Left kidney (tissue), 2 donors: Measurements from ENCODE around the gene TK2. TPM values are rescaled to one million over a fixed set of nuclear protein-coding genes. Genes with fewer than 3 reads are reported as not detected.

Source experiments
- DNase-seq: peaks from one replicate; pipeline ENCODE4 v3.0.0-alpha.2; 2013
- polyA plus RNA-seq: library from polyadenylated mRNA; unstranded; fragments of 120-200 nt; gene quantifications from one replicate; pipeline ENCODE4 v1.2.1, GENCODE V29; 2013; ENCODE audit not compliant: insufficient read length

Gene TK2
- polyA plus RNA-seq, 1 donor = 41.8 TPM

DNA sequence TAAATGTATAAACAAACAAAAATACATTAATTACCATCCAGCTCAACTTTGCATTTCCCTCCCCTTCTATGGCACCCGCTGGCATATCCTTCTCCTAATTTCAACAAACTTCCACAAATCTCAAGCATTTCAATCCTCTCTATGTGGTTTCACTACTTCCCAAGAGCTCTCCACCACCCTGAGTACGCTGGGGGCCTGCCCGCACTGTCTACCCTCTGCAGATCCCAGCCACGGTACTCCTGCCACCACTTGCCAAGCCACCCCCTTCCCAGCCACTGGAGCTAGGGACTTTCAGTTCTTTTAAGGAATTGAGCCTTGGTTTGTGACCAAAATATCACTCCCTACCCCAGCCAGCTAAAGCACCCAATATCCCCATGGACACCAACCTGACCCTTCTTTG, 1.9 kb downstream of the TK2 start:
- no peak for DNase-seq

DNA sequence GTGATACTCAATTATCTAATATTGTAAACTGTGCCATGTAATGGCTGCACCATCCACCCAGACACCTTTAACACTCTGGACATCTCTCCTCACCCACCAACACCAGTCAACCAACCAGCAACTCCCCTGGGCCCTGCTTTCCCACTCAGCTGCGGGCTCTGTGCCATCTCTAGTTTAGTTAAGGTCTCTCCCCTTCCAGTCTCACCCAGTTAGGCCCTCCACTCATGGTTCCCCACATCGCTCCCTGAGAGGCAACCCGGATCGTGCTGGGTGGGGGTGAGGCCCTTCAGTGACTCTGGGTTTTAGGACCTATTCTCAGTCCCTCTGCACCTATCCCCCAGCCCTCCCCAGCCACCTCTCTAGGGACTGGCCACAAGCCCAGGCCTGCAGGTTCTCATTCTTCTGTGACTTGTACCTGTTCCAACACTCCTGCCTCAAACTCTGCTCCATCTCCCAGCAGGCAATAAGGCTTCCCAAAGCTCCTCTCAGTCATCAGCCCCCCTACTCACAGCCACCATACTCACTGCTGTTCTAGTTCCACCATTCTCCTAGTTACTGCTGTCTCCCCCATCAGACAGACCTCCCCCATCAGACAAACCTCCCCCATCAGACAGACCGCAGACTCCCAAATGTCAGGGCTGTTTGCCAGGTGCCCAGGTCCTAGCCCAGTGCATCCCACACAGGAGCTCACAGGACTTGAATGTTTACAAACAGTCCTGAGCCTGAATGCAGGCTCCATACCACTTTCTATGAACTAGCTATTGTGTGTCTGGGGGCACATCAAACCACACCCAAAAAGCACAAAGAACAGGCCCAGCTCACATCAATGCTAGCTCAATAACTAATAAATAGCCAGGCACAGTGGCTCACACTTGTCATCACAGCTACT, 2.6 kb downstream of the TK2 start:
- no peak for DNase-seq

DNA sequence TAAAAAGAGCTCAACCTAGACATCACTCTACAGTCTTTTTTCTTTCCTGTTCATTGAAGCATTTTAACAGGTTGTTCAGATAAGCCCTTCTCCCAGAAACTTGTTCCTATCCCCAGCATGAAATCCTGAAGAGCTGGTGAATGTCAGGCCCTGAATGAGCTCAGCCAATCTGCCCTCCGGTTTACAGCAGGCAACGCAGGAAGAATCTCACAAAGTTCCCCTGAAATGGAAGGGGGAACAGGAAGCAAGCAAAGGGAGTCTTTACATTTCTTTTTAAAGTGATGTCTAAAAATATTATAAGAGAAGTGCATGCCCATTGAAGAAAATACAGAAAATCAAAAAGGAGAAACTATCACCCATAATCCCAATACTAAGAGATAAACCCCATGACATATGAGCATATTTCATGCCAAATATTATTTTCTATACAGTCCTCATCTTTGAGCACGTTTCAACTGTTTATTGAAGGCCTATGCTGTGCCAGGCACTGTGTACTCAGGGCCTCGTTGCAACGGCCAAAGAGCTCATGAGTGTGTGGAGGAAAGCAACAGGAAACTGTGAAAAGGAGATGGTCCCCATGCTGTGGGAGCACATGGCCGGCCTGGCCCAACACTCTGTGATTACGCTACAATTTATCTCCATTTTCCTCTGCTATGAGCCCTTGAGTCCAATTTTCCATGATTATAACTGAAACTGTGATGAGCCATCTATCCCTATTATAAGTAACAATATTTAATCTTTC, 5.7 kb downstream of the TK2 start:
- no peak for DNase-seq

DNA sequence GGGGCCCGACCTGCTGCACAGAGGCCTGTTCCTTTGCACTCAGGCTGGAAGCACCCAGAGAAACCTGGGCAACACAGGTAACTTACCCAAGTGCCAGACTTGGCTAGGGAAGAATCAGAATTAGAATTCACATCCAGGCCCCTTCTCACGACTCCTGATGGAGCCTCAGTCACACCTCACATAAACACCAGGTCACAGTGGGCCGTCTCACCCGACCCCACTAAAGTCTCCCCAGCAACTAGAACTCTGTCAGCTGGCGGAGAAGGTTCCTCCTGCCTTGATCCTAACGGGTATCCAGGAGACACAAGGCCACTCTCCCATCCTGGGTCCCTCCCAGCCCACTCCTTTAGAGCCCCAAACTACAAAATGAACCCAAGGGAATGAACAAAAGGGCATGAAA, 6.4 kb downstream of the TK2 start:
- no peak for DNase-seq

DNA sequence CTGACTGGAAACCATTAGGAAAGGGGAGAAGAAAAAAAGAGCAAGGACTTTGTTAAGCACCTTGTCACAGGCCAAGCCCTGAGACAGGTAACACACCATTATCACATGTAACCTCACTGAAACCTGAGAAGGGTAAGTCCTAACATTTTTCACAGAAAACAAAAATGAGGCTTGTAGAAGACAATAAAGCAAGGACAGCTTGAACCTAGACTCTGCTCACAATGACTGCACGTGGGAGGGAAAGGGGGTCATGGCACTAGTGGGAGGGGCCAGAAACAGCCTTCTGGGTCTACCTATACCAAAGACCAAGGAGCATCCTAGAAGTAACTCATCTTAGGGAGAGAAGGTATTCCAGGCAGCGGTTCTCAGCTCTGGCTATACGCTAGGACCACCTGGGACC, 7.5 kb downstream of the TK2 start:
- no peak for DNase-seq

DNA sequence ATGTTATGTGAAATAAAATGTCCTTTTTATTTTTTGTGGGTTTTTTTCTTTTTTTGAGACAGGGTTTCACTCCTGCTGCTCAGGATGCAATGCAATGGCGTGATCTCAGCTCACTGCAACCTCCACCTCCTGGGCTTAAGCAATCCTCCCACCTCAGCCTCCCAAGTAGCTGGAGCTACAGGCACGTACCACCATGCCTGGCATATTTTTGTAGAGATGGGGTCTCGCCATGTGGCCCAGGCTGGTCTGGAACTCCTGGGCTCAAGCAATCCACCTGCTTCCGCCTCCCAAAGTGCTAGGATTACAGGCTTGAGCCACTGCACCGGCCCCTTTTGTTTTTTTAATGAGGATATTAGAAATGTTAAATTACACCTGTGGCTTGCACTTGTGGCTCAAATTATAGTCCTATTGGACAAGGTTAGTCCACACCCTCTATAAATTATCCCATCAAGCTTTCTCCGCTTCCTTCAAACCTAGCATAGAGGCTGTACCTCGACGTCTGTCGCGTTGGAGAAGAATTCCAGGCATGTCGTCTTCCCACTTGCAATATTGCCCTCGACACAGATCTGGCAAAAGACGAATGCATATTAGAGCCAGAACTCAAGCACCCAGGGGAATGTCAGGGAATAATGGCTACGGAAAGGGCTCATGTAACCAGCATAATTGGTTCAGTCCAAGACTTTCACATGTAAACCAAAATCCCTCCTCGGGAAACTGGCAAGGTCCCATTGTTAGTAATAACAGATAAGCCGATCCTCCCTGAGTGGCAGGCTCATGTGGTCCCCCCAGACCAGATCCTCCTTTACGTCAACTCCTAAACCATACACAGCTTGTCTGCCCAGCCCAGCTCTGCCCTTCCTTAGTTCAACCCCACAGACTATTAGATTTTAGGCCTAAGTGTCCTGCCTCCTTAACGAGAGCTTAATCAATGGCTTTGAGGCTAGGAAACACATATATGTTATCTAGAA, 8.2 kb downstream of the TK2 start:
- DNase-seq = no peak

DNA sequence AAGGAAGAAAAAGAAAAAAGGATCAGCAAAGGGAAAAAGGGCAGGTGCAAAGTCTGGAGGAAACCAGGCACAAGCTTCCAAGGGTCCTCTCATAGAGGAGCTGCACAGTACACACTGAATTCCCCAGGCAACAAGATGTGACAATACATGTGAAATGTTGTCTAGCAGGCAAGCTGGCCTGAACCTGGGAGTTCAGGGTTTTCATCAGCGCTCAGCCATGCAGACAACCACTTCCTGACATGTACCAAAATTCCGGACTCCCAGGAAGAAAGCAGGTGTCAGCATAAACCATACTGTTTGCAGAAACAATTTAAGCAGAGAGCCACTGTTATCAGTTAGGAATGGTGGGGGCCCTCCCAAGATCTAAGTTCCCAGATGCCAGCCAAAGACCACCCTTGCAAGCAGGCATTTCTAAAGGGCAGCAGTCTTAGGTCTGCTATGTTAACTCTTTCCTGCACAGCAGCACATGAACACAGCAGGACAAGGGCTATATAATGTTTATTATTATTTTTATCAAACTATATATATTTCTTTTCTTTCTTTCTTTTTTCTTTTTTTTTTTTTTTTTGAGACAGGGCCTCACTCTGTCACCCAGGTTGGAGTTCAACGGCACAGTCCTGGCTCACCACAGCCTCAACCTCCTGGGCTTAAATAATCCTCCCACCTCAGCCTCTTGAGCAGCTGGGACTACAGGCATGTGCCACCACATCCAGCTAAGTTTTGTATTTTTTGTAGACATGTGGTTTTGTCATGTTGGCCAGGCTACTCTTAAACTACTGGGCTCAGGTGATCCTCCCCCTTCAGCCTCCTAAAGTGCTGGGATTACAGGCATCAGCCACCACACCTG, 10.1 kb downstream of the TK2 start:
- no peak for DNase-seq

DNA sequence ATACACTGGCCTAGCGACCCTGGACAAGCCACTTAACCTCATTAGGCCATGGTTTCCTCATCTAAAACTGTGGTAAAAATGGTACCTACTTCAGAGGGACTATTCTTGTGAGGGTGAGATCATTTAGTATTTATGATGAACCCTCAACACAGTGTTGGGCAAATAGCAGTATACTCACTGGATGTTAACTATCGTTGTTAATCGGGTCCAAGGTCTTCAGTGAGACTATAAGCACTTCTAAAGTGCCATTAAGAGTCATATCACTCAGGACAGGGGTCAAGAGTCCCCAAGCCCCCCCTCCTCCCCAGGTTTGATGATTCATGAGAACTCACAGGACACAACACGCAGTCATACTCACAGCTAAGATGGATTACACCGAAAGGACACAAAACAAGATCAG, 11.0 kb downstream of the TK2 start:
- no peak for DNase-seq

DNA sequence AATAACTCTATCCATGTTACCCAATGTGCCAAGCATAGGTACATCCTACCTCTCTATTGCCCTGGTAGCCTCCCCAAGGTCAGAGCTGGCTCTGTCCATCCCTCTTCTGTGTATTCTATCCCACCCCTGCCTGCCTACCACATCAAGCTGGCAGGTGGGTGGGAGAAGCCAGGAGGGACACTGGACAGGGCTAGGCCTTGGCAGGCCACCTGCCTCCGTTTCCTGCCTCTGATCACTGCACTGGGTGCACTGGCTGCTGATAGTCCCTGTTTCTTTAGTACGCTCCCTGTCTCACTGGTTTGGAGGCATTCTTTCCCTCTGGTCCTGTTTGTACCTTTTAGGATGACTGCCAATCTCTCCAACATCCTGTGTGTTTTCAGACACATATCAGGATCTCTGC, 12.7 kb downstream of the TK2 start:
- no peak for DNase-seq

DNA sequence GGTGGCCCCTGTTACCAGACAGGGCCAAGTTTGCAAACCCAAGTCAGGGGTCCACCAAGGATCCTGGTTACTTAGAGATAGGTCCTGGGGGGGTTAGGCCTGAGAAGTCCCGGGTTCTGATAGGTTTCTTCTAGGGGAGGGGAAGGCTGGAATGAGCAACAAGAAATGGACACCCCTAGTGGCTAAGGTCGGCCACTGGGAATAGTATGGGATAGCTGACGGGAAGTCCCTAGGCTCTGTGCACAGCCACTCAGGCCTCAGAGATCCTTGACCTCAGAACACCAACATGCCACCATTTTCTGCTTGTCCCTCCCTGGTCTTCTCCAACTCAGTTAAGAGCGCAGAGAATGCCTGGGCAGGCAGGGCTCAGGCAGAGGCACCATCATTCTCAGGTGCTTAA, 13.4 kb downstream of the TK2 start:
- no peak for DNase-seq

DNA sequence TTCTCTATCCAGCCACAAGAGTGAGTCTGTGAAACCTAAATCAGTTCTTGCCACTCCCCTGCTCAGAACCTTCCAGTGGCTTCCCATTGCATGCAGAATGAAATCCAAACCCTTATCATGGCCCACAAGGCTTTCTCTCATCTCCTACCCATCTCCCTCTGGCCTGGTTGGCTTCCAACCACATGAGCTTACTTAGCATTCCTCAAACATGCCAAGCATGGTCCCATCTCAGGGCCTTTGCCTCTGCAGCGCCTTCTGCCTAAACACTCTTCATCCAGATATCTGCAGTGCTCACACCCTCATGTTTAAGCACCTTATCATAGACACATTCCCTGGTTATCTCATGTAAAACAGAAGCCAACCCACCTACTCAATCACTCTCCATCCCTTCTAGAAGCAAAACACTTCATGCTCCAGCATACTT, 15.5 kb downstream of the TK2 start:
- no peak for DNase-seq

DNA sequence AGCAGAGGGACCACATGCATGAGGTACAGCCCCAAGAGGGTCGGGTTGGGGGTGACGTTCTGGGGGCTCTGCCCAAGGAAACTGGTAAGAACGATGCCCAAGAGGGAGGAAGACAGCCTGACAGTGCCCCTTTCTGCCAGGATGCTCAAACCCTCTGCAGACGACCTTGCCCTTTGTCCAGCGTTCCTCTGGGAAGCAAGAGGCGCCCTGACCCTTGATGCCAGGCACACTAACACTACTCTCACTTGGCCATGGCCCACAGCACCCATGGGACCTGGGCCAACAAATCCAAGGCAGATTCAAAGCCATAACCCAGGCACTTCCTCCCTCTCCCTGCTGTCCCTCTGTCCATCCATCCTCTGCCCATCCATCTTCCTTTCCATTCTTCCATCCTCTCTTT, 20.4 kb downstream of the TK2 start:
- DNase-seq = no peak

DNA sequence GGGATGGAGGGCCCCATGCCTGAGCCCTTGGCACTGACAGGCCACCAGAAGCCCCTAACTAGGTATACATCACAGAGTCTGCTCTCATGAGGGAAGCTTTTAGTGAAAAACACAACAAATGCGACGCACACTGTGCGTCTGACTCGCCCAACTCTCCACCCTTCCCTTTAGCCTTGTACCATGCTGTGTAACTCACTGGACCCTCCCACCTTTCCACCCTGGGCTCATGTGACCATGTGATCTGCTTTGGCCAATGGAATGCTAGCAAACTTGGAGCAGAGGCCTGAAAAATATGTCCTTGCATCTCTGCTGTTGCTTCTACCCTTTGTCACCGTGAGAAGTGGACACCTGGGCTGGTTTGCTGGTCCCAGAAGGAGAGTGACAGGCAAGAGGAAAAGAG, 21.6 kb downstream of the TK2 start:
- DNase-seq = no peak

DNA sequence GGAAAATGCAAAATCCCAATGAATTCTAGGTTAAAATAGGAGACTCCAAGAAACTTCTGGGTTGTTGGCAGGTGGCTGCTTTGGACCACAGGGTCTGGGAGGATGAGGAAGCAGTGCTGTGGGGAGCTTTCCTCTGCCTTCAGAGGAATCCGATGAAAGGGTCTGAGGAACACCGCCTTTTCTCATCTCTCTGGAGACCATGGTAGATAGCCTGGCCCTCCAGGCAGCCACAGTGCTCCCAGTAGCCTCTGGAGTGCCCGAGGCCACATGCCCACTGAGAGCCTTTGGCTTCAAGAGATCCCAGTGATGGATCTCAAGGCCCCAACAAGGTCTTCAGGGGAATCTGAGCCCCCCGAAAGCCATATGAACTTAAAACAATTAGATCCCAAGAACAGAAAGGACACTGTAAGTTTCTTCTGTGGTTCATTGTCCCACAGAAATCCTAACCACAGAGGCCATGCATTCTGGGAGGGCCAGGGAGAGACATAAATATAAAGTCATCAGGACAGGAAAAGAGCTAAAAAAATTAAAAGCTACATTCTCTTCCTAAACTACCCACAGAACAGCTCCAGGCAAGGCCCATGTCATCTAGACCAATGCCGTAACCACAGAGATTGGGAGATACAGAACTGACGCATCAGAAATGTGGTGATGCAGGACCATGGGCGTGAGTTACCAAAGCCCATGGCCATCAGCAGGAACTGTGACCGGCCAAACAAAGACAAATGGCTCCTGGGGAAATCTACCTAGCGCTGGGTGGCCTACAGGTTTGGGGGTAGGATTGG, 24.3 kb downstream of the TK2 start:
- DNase-seq = no peak

DNA sequence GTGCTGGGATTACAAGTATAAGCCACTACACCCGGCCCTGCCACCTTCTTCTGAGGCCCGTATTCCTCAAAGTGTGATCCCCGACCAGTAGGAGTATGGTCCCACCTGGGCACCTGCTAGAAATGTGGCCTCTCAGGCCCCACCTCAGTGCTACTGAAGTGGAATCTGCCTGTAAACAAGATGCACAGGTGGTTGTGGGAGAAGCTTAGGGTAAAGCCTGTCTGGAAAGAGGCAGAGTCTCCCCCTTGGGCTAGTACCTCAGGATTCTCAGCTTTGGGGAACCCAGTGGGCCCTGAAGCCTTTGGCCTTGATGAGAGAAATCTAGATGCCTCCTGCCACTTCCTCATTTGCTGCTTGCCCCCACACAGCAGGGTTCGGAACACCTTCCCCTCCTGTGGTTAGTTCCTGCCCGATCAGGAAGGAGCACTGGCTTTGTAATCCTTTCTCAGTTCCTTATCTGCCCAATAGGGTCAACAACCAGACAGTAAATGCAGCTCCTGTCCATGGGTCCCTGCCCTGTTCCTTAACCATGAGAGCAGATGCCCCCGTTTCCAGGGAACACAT, 25.2 kb downstream of the TK2 start:
- DNase-seq = no peak

DNA sequence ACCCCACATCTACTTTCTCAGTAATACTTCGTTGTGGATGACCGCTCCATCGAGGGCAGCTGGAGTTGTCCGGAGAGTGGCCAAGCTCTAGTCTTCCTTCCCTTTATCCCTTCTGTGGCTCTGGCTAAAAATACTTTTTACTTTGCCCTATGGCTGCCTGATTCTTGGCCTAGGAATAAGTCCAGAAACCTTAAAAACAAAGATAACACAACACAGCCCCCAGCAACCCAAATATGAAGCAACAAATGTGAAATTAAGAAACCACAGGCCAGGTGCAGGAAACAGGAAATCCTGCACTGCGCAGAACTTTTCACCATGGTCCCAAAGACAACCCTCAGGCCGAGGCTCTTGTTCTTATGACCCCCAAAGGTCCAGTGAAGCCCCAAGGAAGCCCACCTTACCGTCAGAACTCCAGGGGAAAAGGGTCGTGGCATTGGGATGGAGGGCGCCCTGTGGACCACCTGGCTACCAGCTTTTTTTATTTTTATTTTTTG, 26.0 kb downstream of the TK2 start:
- DNase-seq = no peak

DNA sequence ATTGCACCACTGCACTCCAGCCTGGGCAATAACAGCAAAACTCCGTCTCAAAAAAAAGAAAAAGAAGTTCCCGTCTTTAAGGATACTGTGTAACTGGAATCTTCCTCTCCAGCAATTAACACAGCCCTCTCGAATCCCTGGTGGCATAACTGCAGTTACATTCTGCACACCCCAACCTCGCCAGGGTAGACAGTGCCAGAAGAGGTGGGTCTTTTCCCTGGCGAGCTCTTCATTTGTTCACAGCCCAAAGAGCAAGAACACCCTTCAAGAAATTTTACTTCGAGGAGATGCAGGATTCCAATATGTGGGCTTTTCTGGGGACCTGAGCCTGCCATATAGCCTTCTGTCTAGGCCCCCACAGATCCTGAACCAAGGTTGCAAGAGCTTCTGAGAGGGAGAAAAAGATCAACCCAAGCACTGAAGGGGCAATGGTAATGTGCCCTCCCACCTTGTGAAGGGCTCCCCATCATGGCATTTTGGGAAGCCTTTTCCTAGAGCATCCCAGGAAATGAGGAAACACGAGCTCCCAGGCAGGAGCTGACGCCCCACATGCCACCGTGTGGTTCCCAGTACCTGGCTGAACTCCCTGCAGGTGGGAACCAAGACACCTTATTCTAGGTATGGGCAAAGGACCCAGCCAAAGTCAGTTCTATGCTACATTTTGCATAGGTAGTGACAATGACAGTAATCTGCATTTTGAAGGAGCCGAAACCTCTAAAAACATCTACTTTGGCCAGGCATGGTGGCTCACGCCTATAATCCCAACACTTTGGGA, 26.9 kb downstream of the TK2 start:
- no peak for DNase-seq

DNA sequence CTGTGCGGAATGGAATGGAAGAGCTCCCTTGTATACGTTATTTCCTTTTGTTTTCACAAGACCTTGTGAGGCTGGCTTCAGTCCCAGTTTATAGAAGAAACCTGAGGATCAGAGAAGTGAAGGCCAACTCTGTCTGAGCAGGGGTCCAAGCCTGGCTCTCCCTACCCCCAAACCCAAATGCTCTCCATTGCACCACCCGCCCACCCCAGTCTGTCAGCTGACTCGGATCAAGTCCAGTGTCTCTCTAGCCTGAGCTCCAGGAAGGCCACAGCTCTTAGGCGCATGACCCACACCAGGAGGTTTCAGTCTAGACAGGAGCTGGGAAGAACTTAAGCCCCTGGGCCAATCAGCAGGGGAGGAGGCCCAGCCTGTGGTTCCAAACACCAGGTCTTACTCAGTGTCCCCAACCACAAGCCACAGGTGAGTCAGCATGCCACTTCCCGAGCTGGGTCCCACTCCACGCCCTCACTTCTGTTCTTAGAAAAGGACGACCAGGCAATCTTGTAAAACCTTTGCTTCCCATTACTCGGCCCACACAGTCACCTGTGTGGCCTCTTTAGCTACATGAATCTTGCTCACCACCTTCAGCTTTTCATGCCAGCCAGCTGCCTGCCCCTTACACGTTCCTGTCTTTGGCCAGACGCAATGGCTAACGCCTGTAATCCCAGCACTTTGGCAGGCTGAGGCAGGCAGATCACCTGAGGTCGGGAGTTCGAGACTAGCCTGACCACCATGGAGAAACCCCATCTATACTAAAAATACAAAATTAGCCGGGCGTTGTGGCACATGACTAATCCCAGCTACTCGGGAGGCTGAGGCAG, 27.8 kb downstream of the TK2 start:
- DNase-seq = no peak
